ENCODE data around the gene DLG2. TPM values are rescaled to one million over a fixed set of nuclear protein-coding genes. Genes with fewer than 3 reads are reported as not detected.
"Not testable (repeated sequence)": the region's sequence is repeated elsewhere in the genome, so short reads cannot be mapped to it uniquely, and the experiment has no call there.

DLG2 gene
- total RNA-seq, 1 experiment from 2014 or later = 1.8 TPM

DNA sequence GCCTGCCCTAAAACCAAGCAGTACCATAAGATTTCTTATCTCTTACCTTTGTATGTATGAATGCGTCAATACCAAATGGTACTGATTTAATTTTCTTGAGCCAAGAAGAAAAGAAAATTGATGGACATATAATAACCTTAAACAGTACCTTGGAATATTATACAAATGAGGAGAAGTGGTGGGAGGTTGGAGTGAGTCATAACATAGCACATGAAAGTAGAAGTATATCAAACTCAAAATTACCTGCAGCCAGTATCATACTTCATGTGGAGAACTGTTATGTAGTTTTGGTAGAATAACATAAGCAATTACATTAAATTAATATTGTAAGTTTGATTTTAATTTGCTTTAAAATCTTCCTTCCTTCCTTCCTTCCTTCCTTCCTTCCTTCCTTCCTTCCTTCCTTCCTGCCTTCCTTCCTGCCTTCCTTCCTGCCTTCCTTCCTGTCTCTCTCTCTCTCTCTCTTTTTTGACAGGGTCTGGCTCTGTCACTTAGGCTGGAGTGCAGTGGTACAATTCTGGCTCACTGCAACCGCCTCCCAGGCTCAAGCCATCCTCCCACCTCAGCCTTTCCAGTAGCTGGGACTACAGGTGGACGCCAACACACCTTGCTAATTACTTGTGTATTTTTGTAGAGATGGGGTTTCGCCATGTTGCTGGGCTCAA lies 1880.1 kb downstream of the DLG2 start:
- DNase-seq = no peak
- no peaks in the 10 kb centered on the region for H3K36me3 ChIP-seq (replicated peaks; ENCODE audit: control insufficient read depth, insufficient read depth, low read length)
- no peaks in the 10 kb centered on the region for H3K27me3 ChIP-seq (ENCODE audit: control insufficient read depth, insufficient read depth, low read length)
- H3K4me3 ChIP-seq (ENCODE audit: insufficient read depth, low read depth, low read length) = no peak overlapping the region

DNA sequence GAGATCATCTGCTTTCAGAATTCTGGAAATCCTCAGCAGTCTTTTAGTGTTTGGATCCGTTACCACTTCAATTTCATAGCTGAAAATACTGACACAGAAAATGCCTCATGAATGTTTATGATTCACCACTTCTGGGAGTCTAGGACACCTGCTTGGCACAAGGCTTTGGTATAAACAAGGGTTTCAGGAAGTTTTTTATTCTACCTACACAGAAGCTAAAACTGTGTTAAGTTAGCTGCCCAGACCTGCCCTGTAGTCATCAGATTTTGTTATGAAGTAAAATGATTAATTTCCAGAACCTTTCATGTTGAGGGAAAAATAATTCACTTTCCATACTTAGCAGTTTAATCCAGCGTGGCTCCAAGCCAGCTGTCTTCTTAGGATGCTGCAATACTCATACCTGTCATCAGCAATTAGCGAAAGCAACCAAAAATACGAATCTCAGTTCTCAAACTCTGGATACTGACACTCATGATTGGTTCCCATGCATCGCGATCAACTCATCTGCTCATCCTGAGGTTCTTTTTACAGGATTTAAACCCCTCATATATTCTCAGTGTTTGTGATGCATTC lies 1882.4 kb downstream of the DLG2 start:
- no peak overlapping the region for H3K4me3 ChIP-seq (ENCODE audit: insufficient read depth, low read depth, low read length)

DNA sequence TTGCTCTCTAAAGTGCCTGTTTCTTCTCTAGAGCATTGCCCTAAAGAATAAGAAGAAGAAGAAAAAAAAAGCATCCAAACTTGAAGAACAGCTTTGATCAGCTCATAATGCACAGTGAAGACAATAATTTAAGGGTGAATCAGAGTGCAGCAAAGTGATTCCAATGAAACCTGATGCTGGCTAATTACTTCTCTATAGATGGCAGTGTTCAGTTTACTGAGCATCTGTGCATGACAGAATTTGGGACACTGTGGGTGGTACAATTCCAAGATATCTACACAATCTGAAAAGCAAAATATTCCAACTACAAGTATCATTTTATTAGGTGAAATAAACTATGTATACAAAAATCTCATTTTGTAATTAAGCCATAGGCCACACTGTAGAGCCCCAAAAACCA lies 1890.5 kb downstream of the DLG2 start:
- H3K4me3 ChIP-seq (ENCODE audit: insufficient read depth, low read depth, low read length) = no peak overlapping the region
- no peak for DNase-seq
- no peaks in the 10 kb centered on the region for H3K27me3 ChIP-seq (ENCODE audit: control insufficient read depth, insufficient read depth, low read length)
- no peaks in the 10 kb centered on the region for H3K36me3 ChIP-seq (replicated peaks; ENCODE audit: control insufficient read depth, insufficient read depth, low read length)

More for the DNA sequence above, 1882.4 kb downstream of the DLG2 start:
- H3K36me3 ChIP-seq (replicated peaks; ENCODE audit: control insufficient read depth, insufficient read depth, low read length) = no peaks in the 10 kb centered on the region
- H3K27me3 ChIP-seq (ENCODE audit: control insufficient read depth, insufficient read depth, low read length) = no peaks in the 10 kb centered on the region
- DNase-seq = no peak

DNA sequence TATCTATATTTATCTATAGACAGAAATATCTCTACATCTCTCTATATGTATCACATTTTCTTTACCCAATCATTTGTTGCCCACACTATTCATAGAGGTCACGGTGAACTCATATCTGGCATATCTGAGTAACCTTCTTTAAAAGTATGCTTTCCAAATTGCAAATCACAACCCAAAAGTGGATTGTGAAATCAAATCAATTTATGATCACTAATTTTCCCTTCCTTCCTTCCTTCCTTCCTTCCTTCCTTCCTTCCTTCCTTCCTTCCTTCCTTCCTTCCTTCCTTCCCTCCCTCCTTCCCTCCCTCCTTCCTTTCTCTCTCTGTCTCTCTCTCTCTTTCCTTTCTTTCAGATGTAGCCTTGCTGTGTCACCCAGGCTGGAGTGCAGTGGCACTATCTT lies 1893.0 kb downstream of the DLG2 start:
- Histone ChIP-seq H3K36me3 (replicated peaks; ENCODE audit: control insufficient read depth, insufficient read depth, low read length) (no peaks in the 10 kb centered on the region), H3K27me3 (ENCODE audit: control insufficient read depth, insufficient read depth, low read length) (no peaks in the 10 kb centered on the region), H3K4me3 (ENCODE audit: insufficient read depth, low read depth, low read length) (no peak overlapping the region)
- no peak for DNase-seq

DNA sequence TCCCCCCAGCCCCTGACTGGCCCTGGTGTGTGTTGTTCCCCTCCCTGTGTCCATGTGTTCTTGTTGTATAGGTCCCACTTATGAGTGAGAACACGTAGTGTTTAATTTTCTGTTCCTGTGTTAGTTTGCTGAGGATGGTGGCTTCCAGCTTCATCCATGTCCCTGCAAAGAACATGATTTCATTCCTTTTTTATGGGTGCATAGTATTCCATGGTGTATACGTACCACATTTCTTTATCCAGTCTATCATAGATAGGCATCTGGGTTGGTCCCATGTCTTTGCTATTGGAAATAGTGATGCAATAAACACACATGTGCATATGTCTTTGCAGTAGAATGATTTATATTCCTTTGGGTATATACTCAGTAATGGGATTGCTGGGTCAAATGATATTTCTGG lies 1895.9 kb downstream of the DLG2 start:
- H3K36me3 ChIP-seq (replicated peaks; ENCODE audit: control insufficient read depth, insufficient read depth, low read length); DNase-seq; H3K27me3 ChIP-seq (ENCODE audit: control insufficient read depth, insufficient read depth, low read length); H3K4me3 ChIP-seq (ENCODE audit: insufficient read depth, low read depth, low read length): not testable (repeated sequence)

DNA sequence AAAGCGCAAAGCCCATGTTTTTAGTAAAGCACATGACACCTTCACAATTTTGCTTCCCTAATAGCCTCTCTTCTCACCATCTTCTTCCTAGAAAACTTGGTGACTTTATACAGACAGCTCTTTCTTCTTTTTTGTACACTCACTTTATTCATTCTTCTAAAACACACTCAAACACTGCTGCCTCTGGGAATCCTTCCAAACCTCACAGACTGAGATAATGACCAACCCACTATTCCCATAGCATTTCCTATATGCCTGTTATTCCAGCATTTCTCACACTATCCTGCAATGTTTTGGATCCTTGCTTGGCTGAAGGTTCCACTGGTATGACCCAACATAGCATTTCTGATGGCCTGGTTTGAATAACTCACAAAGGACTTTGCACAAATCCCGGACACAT lies 1898.9 kb downstream of the DLG2 start:
- no peaks in the 10 kb centered on the region for H3K27me3 ChIP-seq (ENCODE audit: control insufficient read depth, insufficient read depth, low read length)
- no peaks in the 10 kb centered on the region for H3K36me3 ChIP-seq (replicated peaks; ENCODE audit: control insufficient read depth, insufficient read depth, low read length)
- no peak for DNase-seq
- H3K4me3 ChIP-seq (ENCODE audit: insufficient read depth, low read depth, low read length) = no peak overlapping the region

DNA sequence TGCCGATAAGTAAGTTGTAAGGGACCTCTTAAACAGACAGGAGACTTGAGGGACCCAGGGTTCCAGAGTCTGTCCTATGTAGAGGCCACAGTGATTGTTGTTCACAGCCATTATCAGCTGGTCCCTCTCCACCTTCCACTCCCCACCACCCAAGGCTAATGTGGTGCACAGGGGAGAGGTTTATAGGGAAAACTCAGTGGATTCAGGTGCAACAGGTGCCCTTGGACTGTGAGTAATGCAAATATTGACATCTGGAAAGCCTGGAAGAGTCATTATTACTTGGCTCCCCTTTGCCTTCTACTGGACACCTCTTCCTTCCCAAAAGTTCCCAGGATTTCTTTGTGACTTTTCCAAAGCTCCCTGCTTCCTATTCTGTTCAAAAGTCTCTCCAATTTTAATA lies 1899.9 kb downstream of the DLG2 start:
- no peaks in the 10 kb centered on the region for H3K27me3 ChIP-seq (ENCODE audit: control insufficient read depth, insufficient read depth, low read length)
- H3K4me3 ChIP-seq (ENCODE audit: insufficient read depth, low read depth, low read length) = no peak overlapping the region
- no peaks in the 10 kb centered on the region for H3K36me3 ChIP-seq (replicated peaks; ENCODE audit: control insufficient read depth, insufficient read depth, low read length)
- no peak for DNase-seq

DNA sequence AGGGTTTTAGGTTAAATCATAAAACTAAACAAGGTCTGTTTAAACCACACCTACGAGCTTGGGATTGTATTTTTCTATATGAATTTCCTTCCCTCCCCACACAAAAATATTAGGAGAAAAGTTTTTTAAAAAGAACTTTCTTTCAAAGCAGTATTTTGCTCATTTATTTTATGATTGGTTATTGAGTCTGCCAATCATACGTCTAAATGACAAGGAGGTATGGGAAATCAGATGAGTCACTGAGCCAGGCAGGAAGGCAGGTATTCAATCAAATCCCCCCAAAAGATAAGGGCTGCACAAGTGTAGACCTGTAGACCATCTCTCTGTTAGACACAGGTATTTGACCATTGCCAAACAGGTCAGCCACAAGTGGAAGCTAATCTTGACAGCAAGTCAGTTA lies 1900.8 kb downstream of the DLG2 start:
- Histone ChIP-seq H3K36me3 (replicated peaks; ENCODE audit: control insufficient read depth, insufficient read depth, low read length) (no peaks in the 10 kb centered on the region), H3K4me3 (ENCODE audit: insufficient read depth, low read depth, low read length) (no peak overlapping the region), H3K27me3 (ENCODE audit: control insufficient read depth, insufficient read depth, low read length) (no peaks in the 10 kb centered on the region)
- no peak for DNase-seq

DNA sequence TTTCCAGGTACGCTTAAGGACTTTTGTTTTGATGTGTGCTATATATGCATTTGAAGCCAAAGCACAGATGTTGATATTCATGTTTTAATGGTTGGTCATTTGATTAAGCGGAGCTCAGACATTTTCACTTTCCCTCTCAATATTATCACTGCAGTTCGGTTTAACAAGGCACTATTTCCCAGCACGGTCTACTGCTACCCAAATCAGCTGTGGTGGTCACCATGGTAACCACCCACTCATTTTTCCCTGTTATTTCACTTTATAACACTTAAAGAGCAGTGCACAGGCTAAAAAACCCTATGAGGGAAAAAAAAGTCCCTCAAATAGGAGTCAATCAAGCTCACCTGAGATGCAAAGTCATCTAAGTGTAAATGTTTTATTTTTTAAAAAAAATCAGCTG lies 1901.4 kb downstream of the DLG2 start:
- no peak for DNase-seq
- Histone ChIP-seq H3K4me3 (ENCODE audit: insufficient read depth, low read depth, low read length) (no peak overlapping the region), H3K27me3 (ENCODE audit: control insufficient read depth, insufficient read depth, low read length) (no peaks in the 10 kb centered on the region), H3K36me3 (replicated peaks; ENCODE audit: control insufficient read depth, insufficient read depth, low read length) (no peaks in the 10 kb centered on the region)

DNA sequence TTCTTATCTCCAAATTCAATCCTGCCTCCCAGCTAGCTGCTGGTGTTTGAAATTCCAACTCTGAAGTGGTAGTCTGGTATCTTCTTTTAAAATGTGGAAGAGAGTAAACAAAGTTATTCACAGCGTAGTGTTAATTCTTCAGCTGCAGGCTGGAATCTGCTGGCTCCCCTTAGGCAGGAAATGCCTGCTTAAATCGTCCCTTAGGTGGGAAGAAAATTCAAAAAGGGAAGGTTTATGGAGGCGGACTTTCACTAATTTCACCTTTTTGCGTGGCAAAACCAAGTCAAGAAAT lies 1901.9 kb downstream of the DLG2 start:
- H3K4me3 ChIP-seq (ENCODE audit: insufficient read depth, low read depth, low read length) = peak overlapping the region; percentile 16; the same call in 1 of the 2 replicates
- H3K27me3 ChIP-seq (ENCODE audit: control insufficient read depth, insufficient read depth, low read length) = no peaks in the 10 kb centered on the region
- no peaks in the 10 kb centered on the region for H3K36me3 ChIP-seq (replicated peaks; ENCODE audit: control insufficient read depth, insufficient read depth, low read length)
- DNase-seq = no peak

DNA sequence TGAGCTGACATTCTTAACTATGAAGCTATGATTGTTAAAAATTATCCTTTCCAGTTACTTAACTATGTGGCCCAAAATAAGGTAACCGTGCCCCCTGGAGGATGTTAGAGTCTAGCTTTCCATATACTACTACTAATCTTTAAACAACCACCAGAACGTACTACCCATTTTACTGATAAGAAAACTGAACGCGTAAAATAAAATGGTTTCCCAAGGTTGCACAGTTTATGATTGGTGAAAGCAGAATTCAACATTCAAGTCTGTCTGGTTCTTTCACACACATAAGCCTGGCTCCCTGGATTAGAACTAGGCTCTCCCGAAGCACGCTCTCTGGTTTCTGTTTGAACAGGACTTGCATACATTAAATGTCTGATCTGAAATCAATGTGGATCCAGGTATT lies 1903.1 kb downstream of the DLG2 start:
- Histone ChIP-seq H3K36me3 (replicated peaks; ENCODE audit: control insufficient read depth, insufficient read depth, low read length) (no peaks in the 10 kb centered on the region), H3K27me3 (ENCODE audit: control insufficient read depth, insufficient read depth, low read length) (no peaks in the 10 kb centered on the region), H3K4me3 (ENCODE audit: insufficient read depth, low read depth, low read length) (peak overlapping the region; percentile 16)
- no peak for DNase-seq

DNA sequence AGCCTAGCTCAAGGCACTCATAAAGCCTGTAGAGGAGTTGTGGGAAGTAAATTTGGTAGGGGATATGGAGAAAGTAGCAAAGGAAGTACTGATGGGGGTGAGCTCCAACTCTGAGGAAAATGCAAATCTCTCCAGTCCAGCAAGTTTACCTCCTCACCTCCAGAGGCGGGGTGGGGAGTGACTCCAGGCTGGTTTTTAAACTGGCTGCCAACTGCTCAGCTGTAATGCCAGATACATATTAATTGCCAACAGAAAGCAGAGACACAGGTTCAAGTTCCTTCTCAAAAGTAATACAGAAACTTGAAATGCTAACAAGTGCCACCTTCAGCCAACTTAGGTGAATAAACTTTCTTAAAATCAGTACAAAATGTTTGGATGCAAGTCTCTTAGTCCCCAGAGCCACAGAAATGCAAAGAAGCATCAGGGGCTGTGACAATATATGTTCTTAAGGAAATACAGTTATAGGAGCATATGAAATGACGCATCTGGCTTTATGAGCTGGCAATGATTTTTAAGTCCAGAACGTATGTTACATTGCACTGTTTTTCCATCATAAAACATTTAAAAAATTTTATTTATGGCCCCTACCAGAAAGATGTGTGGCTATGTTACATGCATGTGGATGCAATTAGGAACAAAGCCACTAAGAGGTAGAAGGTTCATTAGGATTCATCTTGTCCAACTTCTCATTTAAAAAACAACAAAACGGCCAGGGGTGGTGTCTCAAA lies 1904.6 kb downstream of the DLG2 start:
- no peak for DNase-seq
- H3K4me3 ChIP-seq (ENCODE audit: insufficient read depth, low read depth, low read length) = no peak overlapping the region
- no peaks in the 10 kb centered on the region for H3K36me3 ChIP-seq (replicated peaks; ENCODE audit: control insufficient read depth, insufficient read depth, low read length)
- no peaks in the 10 kb centered on the region for H3K27me3 ChIP-seq (ENCODE audit: control insufficient read depth, insufficient read depth, low read length)

DNA sequence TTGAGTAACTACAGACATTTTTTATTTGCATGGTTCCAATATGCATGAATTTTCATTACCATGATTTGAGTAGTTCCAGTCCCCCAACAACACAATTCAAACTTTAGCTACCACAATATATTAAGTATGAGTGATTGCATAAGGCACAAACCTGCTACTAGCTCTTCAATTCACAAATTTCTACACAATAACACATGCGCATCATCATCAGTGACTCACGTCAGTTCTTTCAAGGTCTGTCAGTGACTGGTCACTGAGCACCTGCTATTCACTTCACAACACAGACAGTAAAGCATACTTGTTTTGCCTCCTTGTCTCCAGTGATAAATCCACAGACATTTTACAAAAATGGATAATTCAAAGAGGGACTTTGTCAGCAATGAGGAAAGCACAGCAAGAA lies 1905.9 kb downstream of the DLG2 start:
- no peaks in the 10 kb centered on the region for H3K27me3 ChIP-seq (ENCODE audit: control insufficient read depth, insufficient read depth, low read length)
- H3K36me3 ChIP-seq (replicated peaks; ENCODE audit: control insufficient read depth, insufficient read depth, low read length) = no peaks in the 10 kb centered on the region
- no peak overlapping the region for H3K4me3 ChIP-seq (ENCODE audit: insufficient read depth, low read depth, low read length)
- DNase-seq = no peak

DNA sequence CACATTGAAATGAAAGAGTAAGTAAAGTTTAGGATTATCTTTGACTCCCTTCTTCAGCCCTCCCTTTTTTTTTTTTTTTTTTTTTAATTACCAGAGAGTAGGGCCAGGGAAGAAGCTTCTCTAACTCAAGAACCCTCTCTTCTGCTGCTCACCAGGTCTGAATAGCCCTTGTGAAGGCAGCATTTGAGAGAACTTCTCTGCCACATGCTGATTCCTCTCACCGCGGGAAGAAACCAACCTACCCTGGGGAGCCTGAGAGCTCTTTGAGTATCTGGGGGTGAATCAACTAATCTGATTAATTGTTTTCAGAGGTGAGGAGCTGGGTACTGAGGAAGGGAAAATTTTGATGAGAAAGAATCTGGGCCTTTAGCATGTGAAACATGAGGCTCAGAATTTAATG lies 1906.5 kb downstream of the DLG2 start:
- H3K4me3 ChIP-seq (ENCODE audit: insufficient read depth, low read depth, low read length) = no peak overlapping the region
- no peak for DNase-seq
- H3K27me3 ChIP-seq (ENCODE audit: control insufficient read depth, insufficient read depth, low read length) = no peaks in the 10 kb centered on the region
- no peaks in the 10 kb centered on the region for H3K36me3 ChIP-seq (replicated peaks; ENCODE audit: control insufficient read depth, insufficient read depth, low read length)

DNA sequence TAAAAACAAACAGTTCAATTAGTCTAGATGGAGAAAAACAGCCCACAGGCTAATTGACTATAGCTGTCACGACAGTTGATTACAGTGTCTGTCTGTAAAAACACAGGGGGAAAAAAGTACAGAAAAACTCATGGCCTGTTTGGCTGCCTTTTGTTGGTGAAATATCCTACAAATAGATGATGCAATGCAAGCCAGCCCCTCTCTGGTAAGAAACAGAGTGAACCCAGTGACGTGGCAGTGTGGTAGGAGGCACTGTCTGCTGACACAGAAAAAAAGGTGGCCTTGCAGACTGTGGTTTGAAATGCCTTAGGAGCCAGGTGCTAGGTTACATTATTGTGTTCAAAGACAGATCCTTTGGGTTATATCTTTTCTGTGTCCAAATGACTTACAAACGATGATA lies 1909.6 kb downstream of the DLG2 start:
- no peak overlapping the region for H3K4me3 ChIP-seq (ENCODE audit: insufficient read depth, low read depth, low read length)
- DNase-seq = no peak
- H3K27me3 ChIP-seq (ENCODE audit: control insufficient read depth, insufficient read depth, low read length) = no peaks in the 10 kb centered on the region
- H3K36me3 ChIP-seq (replicated peaks; ENCODE audit: control insufficient read depth, insufficient read depth, low read length) = no peaks in the 10 kb centered on the region

All from H7 (cell line).